HepG2 (cell line): ENCODE data around the gene ARL3. TPM values are rescaled to one million over a fixed set of nuclear protein-coding genes. Genes with fewer than 3 reads are reported as not detected.

Experiments
- ATAC-seq: fragments of 200-7000 bp; cut with Tn5 transposase; 3 replicates; pipeline ENCODE4 v1.9.1; 2020; ENCODE audit warnings: mild to moderate bottlenecking, moderate library complexity
- BruUV-seq: library from RNA; stranded (reverse); fragments of 400-500 nt; replicated peaks from 2 replicates; lab custom pipeline; 2021; lab: Mats Ljungman, UMichigan
- CTCF ChIA-PET: fragments of 300-600 bp; formaldehyde crosslinking; extraction: SDS; loops from one replicate; lab custom pipeline; 2021; ENCODE audit warnings: low total read pairs, inconsistent platforms, low intra/inter-chr PET ratio; lab: Yijun Ruan, JAX
- POLR2A ChIA-PET: fragments of 350-600 bp; sonication (Branson Sonifier 250); formaldehyde crosslinking; loops from one replicate; lab custom pipeline; 2020; ENCODE audit warnings: antibody characterized with exemption, inconsistent platforms; lab: Yijun Ruan, JAX
- DNase-seq: peaks from one replicate; pipeline ENCODE4 v3.0.0-alpha.2; 2015; ENCODE audit warnings: low spot score
- FAIRE-seq: peaks from 3 replicates; lab custom pipeline; 2011; peaks lifted over from hg19 to GRCh38; lab: Jason Lieb, UNC
- H2AFZ ChIP-seq: one replicate; pipeline ENCODE4 v1.6.1; 2011; ENCODE audit warnings: low read length, inconsistent platforms
- H3K27ac ChIP-seq: fragments of 300-600 bp; 3 replicates; pipeline ENCODE4 v1.8.0; 2011; ENCODE audit warnings: mixed run types, mild to moderate bottlenecking, mixed read lengths, low read length, inconsistent platforms; ENCODE audit not compliant: insufficient read depth; ENCODE audit errors: extremely low read length
- H3K27me3 ChIP-seq, 2 experiments: fragments of 200-600 bp in 1 of 2; 2 replicates in 1 of 2; 3 replicates in 1 of 2; pipeline versions ENCODE4 v1.6.0 to v1.8.0; 2011; ENCODE audit warnings: low read length in 2 of 2, mild to moderate bottlenecking in 2 of 2, moderate library complexity in 2 of 2, inconsistent platforms in 1 of 2; ENCODE audit not compliant: insufficient read depth in 2 of 2, control insufficient read depth in 1 of 2
- H3K36me3 ChIP-seq, 2 experiments: fragments of 200-600 bp in 1 of 2; replicated peaks in 1 of 2; 2 replicates in 1 of 2; 3 replicates in 1 of 2; pipeline versions ENCODE4 v1.5.1 to v1.8.0; 2011; ENCODE audit warnings: low read length in 2 of 2, inconsistent platforms in 1 of 2; ENCODE audit not compliant: insufficient read depth in 2 of 2, control insufficient read depth in 1 of 2
- H3K4me1 ChIP-seq: 2 replicates; pipeline ENCODE4 v1.5.1; 2012; ENCODE audit warnings: low read length, inconsistent platforms; ENCODE audit not compliant: insufficient read depth
- H3K4me2 ChIP-seq: 2 replicates; pipeline ENCODE4 v1.6.0; 2011; ENCODE audit warnings: low read depth, low read length, inconsistent platforms
- H3K4me3 ChIP-seq, 3 experiments: fragments of 200-600 bp in 1 of 3; sonication (generic), shearing (Covaris generic) in 1 of 3; replicated peaks in 1 of 3; 2 replicates each; pipeline ENCODE4 v1.5.1; 2011 to 2016; ENCODE audit warnings: low read length in 3 of 3, inconsistent platforms in 2 of 3, low read depth in 2 of 3, mild to moderate bottlenecking in 2 of 3, control low read depth in 1 of 3, mixed read lengths in 1 of 3; ENCODE audit not compliant: insufficient read depth in 1 of 3
- H3K79me2 ChIP-seq: one replicate; pipeline ENCODE4 v1.6.1; 2011; ENCODE audit warnings: low read length, inconsistent platforms; ENCODE audit not compliant: insufficient read depth
- H3K9ac ChIP-seq: 2 replicates; pipeline ENCODE4 v1.6.0; 2011; ENCODE audit warnings: mild to moderate bottlenecking, low read depth, low read length, inconsistent platforms; ENCODE audit not compliant: insufficient read depth
- H3K9me3 ChIP-seq: 2 replicates; pipeline ENCODE4 v1.5.1; 2012; ENCODE audit warnings: mild to moderate bottlenecking, low read length
- H4K20me1 ChIP-seq: 2 replicates; pipeline ENCODE4 v1.6.0; 2011; ENCODE audit warnings: inconsistent platforms, mild to moderate bottlenecking, low read length, moderate library complexity; ENCODE audit not compliant: insufficient read depth
- ARHGAP35 ChIP-seq: sonication (generic); formaldehyde crosslinking; IDR thresholded peaks from 2 replicates; pipeline ENCODE4 v1.9.0; 2022; ENCODE audit warnings: mild to moderate bottlenecking, inconsistent platforms, moderate library complexity, missing genetic modification reagents, borderline replicate concordance
- BHLHE40 ChIP-seq: IDR thresholded peaks from 2 replicates; pipeline ENCODE4 v1.6.1; 2011; ENCODE audit warnings: low read length, improper control_type of control experiment
- BORCS8-MEF2B ChIP-seq: sonication (generic); formaldehyde crosslinking; IDR thresholded peaks from 2 replicates; pipeline ENCODE4 v1.8.0; 2022; ENCODE audit warnings: mild to moderate bottlenecking, missing genetic modification reagents
- FUBP1 ChIP-seq: sonication (generic); formaldehyde crosslinking; IDR thresholded peaks from 2 replicates; pipeline ENCODE4 v1.5.1; 2020; ENCODE audit warnings: missing genetic modification reagents, mild to moderate bottlenecking, borderline replicate concordance
- GLI4 ChIP-seq: sonication (generic); formaldehyde crosslinking; IDR thresholded peaks from 2 replicates; pipeline ENCODE4 v1.5.1; 2020; ENCODE audit warnings: missing genetic modification reagents, mild to moderate bottlenecking, moderate library complexity, borderline replicate concordance
- GRHL1 ChIP-seq: sonication (generic); formaldehyde crosslinking; conservative IDR thresholded peaks from 2 replicates; pipeline ENCODE4 v1.8.0; 2022; ENCODE audit warnings: missing genetic modification reagents
- HNF4A ChIP-seq: sonication (generic); formaldehyde crosslinking; IDR thresholded peaks from 2 replicates; pipeline ENCODE4 v1.4.0; 2020; ENCODE audit warnings: missing genetic modification reagents
- HNRNPL ChIP-seq: fragments of 200-400 bp; formaldehyde crosslinking; IDR thresholded peaks from 2 replicates; pipeline ENCODE4 v1.6.1; 2017; ENCODE audit warnings: mild to moderate bottlenecking, low read depth, low read length
- HOXA7 ChIP-seq: sonication (generic); formaldehyde crosslinking; IDR thresholded peaks from 2 replicates; pipeline ENCODE4 v1.8.1; 2022; ENCODE audit warnings: mild to moderate bottlenecking, missing genetic modification reagents, moderate library complexity
- PPARG ChIP-seq: conservative IDR thresholded peaks from 2 replicates; pipeline ENCODE4 v1.6.1; 2016; ENCODE audit warnings: missing biosample characterization, missing genetic modification reagents
- SYNCRIP ChIP-seq: fragments of 200-400 bp; formaldehyde crosslinking; IDR thresholded peaks from 2 replicates; pipeline ENCODE4 v1.6.1; 2018; ENCODE audit warnings: mild to moderate bottlenecking, low read depth, low read length; ENCODE audit not compliant: insufficient read depth
- ZKSCAN1 ChIP-seq: fragments of 150-350 bp; IDR thresholded peaks from 2 replicates; pipeline ENCODE4 v1.6.1; 2014; ENCODE audit warnings: low read length
- ZMYM3 ChIP-seq: sonication (generic); formaldehyde crosslinking; IDR thresholded peaks from 2 replicates; pipeline ENCODE4 v1.5.1; 2020; ENCODE audit warnings: mild to moderate bottlenecking, missing genetic modification reagents
- ZNF10 ChIP-seq: sonication (generic); formaldehyde crosslinking; IDR thresholded peaks from 2 replicates; pipeline ENCODE4 v1.4.0; 2020; ENCODE audit warnings: mild to moderate bottlenecking, low read depth, missing genetic modification reagents, borderline replicate concordance
- ZNF280B ChIP-seq: sonication (generic); formaldehyde crosslinking; IDR thresholded peaks from 2 replicates; pipeline ENCODE4 v1.5.0; 2020; ENCODE audit warnings: missing genetic modification reagents, mild to moderate bottlenecking, borderline replicate concordance
- ZNF441 ChIP-seq: sonication (generic); formaldehyde crosslinking; IDR thresholded peaks from 2 replicates; pipeline ENCODE4 v1.7.0; 2021; ENCODE audit warnings: missing genetic modification reagents, borderline replicate concordance
- ZNF556 ChIP-seq: sonication (generic); formaldehyde crosslinking; IDR thresholded peaks from 2 replicates; pipeline ENCODE4 v1.4.0; 2020; ENCODE audit warnings: mild to moderate bottlenecking, missing genetic modification reagents, borderline replicate concordance
- ZNF562 ChIP-seq: sonication (generic); formaldehyde crosslinking; IDR thresholded peaks from 2 replicates; pipeline ENCODE4 v1.8.0; 2022; ENCODE audit warnings: missing genetic modification reagents, borderline replicate concordance
- WGBS: methylation state at CpG from one replicate; pipeline ENCODE4 v1.1.6; 2017; ENCODE audit warnings: low lambda C conversion rate; 5-methylcytosine and 5-hydroxymethylcytosine counted together
- in situ Hi-C: cut with HindIII; loops from 2 replicates; pipeline ENCODE4 v1.10.0; 2017; ENCODE audit warnings: low pct_unique_long_range_greater_than_20kb; ENCODE audit not compliant: extremely low pct_ligation_motif_present
- intact Hi-C: fragments of 100-400 bp; cut with micrococcal nuclease; formaldehyde crosslinking; loops from one replicate; pipeline ENCODE4 v1.10.0; 2022; ENCODE audit not compliant: unreplicated experiment
- polyA plus RNA-seq, 8 experiments: library from polyadenylated mRNA; depleted of rRNA in 3 of 8; stranded (reverse) in 7 of 8; unstranded in 1 of 8; fragments of >200 nt; fragmentation: Illumina TruSeq in 4 of 8; extraction: Trizol in 4 of 8; gene quantifications; 2 replicates each; pipeline versions ENCODE4 v1.2.1 to v1.2.3, GENCODE V29; 2011 to 2016; ENCODE audit warnings: low read depth in 4 of 8, missing spikeins in 1 of 8, mixed read lengths in 1 of 8; ENCODE audit not compliant: insufficient read depth in 1 of 8
- total RNA-seq, 5 experiments: library from RNA; depleted of rRNA; stranded (reverse); fragments of >200 nt; fragmentation: Illumina TruSeq; extraction: Trizol; gene quantifications; 2 replicates each; pipeline ENCODE4 v1.2.3, GENCODE V29; 2016; ENCODE audit warnings: low read depth in 1 of 5

The ARL3 gene
- total and polyA plus RNA-seq, 2 of the 13 experiments (the other 11 are each of a cell fraction or from before 2014, with no cell fraction given): 5.2 to 6.6 TPM

- ATAC-seq (peak; percentile 11), FAIRE-seq (no peak), DNase-seq (peak; percentile 50)
- peaks cover 24% of the 10 kb centered on the region for H3K4me1 ChIP-seq
- peak overlapping the region; percentile 69 to 82 (median 78) for H3K4me3 ChIP-seq
- H3K4me2 ChIP-seq: peak overlapping the region; percentile 70
- peak overlapping the region; percentile 95 for H3K27ac ChIP-seq
- H3K27me3 ChIP-seq: no peaks in the 10 kb centered on the region; a peak in 1 of 5 replicates
- 0% methylated on average over 31 of the region's 45 CpGs for WGBS
- peak overlapping the region; percentile 90 for H3K9ac ChIP-seq
- ChIA-PET POLR2A (interaction anchor here (1.2 to 4.7 kb wide), 12 partner anchors 9 to 139 kb away, joined by 3 to 121 read pairs (median 14); partner anchors contain the start of genes ACTR1A, ARL3, SFXN2 and SUFU), CTCF (no interaction called here)
- TSS peak; percentile 75 for BruUV-seq
- intact Hi-C loops: loop anchor here (2.0 kb wide), 2 partner anchors 46 to 72 kb away; partner anchors contain the start of genes ARL3 and SFXN2
- H4K20me1 ChIP-seq: peaks cover 23% of the 10 kb centered on the region
- H3K79me2 ChIP-seq: peaks cover 36% of the 10 kb centered on the region
- no peaks in the 10 kb centered on the region for H3K9me3 ChIP-seq
- in situ Hi-C loops: no loop called here
- no peak overlapping the region for H2AFZ ChIP-seq
- H3K36me3 ChIP-seq: peaks cover 4 to 9% of the 10 kb centered on the region in 2 experiments; a peak in 3 of 5 replicates
- no peak for TF ChIP-seq ZNF441 (CRISPR knock-in tag)
- TF ChIP-seq PPARG (CRISPR knock-in tag): no peak
- TF ChIP-seq ZKSCAN1: no peak
- TF ChIP-seq BORCS8-MEF2B (CRISPR knock-in tag): no peak
- TF ChIP-seq ZNF10 (CRISPR knock-in tag): no peak
- no peak for TF ChIP-seq HOXA7 (CRISPR knock-in tag)
- no peak for TF ChIP-seq ZNF562
- TF ChIP-seq HNF4A (CRISPR knock-in tag): peak; percentile 70
- no peak for TF ChIP-seq GLI4 (CRISPR knock-in tag)
- TF ChIP-seq SYNCRIP: no peak
- TF ChIP-seq ZMYM3: no peak
- TF ChIP-seq ZNF556 (CRISPR knock-in tag): no peak; the same call in 1 of the 2 replicates
- TF ChIP-seq ARHGAP35 (CRISPR knock-in tag): no peak
- TF ChIP-seq FUBP1: no peak
- TF ChIP-seq ZNF280B (CRISPR knock-in tag): no peak
- TF ChIP-seq BHLHE40: no peak
- TF ChIP-seq GRHL1: no peak
- TF ChIP-seq HNRNPL: no peak
Observed at GRCh38 chr10:102642736-102643335, 71.4 kb downstream of the ARL3 start.
